DND-41 (cell line): ENCODE measurements around the gene ANKRD28.
A peak's percentile ranks its signal among the peaks of the same experiment; 100 is the strongest.

Experiments used
- ATAC-seq: fragments of 200-7000 bp; cut with Tn5 transposase; 3 replicates; pipeline ENCODE4 v1.9.1; 2021; ENCODE audit warnings: low read depth; ENCODE audit not compliant: insufficient read depth
- DNase-seq: peaks from one replicate; pipeline ENCODE4 v3.0.0-alpha.2; 2020
- H2AFZ ChIP-seq: 2 replicates; pipeline ENCODE4 v1.6.0; 2012; ENCODE audit warnings: low read depth, low read length
- H3K27ac ChIP-seq: 2 replicates; pipeline ENCODE4 v1.5.1; 2012; ENCODE audit warnings: low read length, inconsistent platforms
- H3K27me3 ChIP-seq: fragments of 200-600 bp; sonication (generic); 2 replicates; pipeline ENCODE4 v1.6.0; 2012; ENCODE audit warnings: low read length, mild to moderate bottlenecking, inconsistent platforms; ENCODE audit not compliant: insufficient read depth, poor library complexity
- H3K36me3 ChIP-seq: 2 replicates; pipeline ENCODE4 v1.5.1; 2012; ENCODE audit warnings: low read length, inconsistent platforms; ENCODE audit not compliant: insufficient read depth
- H3K4me1 ChIP-seq: 2 replicates; pipeline ENCODE4 v1.5.1; 2012; ENCODE audit warnings: mild to moderate bottlenecking, low read length; ENCODE audit not compliant: insufficient read depth
- H3K4me2 ChIP-seq: 2 replicates; pipeline ENCODE4 v1.6.0; 2012; ENCODE audit warnings: mild to moderate bottlenecking, moderate library complexity, low read length, inconsistent platforms; ENCODE audit not compliant: insufficient read depth
- H3K4me3 ChIP-seq, 2 experiments: fragments of 200-600 bp in 1 of 2; shearing (Covaris generic) in 1 of 2; 2 replicates each; pipeline ENCODE4 v1.5.1; 2012 to 2016; ENCODE audit warnings: inconsistent platforms in 2 of 2, low read length in 2 of 2, mild to moderate bottlenecking in 2 of 2, low read depth in 1 of 2, moderate library complexity in 1 of 2
- H3K79me2 ChIP-seq: 2 replicates; pipeline ENCODE4 v1.6.0; 2012; ENCODE audit warnings: low read length, inconsistent platforms; ENCODE audit not compliant: insufficient read depth
- H3K9ac ChIP-seq: 2 replicates; pipeline ENCODE4 v1.6.0; 2012; ENCODE audit warnings: low read depth, mild to moderate bottlenecking, inconsistent platforms, low read length, moderate library complexity
- H3K9me3 ChIP-seq: 2 replicates; pipeline ENCODE4 v1.5.1; 2012; ENCODE audit warnings: low read length, moderate library complexity, mild to moderate bottlenecking, inconsistent platforms; ENCODE audit not compliant: insufficient read depth, severe bottlenecking
- H4K20me1 ChIP-seq: 2 replicates; pipeline ENCODE4 v1.6.0; 2012; ENCODE audit warnings: low read length; ENCODE audit not compliant: insufficient read depth
- EZH2 ChIP-seq: IDR thresholded peaks from 3 replicates; pipeline ENCODE4 v1.6.1; 2012; ENCODE audit warnings: borderline replicate concordance, low read depth, mild to moderate bottlenecking, moderate library complexity, low read length, inconsistent platforms; ENCODE audit not compliant: severe bottlenecking
- TF ChIP-seq, protein P1 (sequence below): IDR thresholded peaks from 2 replicates; pipeline ENCODE4 v1.5.1; 2012; ENCODE audit warnings: borderline replicate concordance, low read length, moderate library complexity, mild to moderate bottlenecking; ENCODE audit not compliant: poor library complexity, severe bottlenecking; ENCODE audit errors: extremely low read depth

ANKRD28 gene

DNA sequence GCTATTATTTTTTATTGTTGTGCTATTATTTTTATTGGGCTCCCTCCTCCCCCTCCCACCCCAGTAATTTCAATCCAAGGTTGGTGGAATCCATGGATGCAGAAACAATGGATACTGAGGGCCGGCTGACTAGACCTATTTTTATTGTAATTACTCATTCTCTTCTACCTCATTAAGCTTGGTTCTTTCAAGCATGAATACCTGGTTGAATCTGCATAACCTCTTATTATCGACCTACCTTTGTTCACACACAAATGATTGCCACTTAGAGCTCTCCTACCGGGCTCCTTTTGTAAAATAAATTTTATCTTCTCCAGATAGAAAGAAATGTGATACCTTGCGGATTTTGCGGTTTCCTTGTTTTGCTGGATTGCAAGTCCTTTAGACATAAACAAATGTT, 164.6 kb downstream of the ANKRD28 start:
- H3K4me3 ChIP-seq, result no peak overlapping the region
- no peak overlapping the region for H3K4me2 ChIP-seq
- no peak for DNase-seq
- peaks cover 55% of the 10 kb centered on the region for H3K4me1 ChIP-seq
- no peak for ATAC-seq
- no peaks in the 10 kb centered on the region for H3K79me2 ChIP-seq
- no peaks in the 10 kb centered on the region for H3K9me3 ChIP-seq
- H4K20me1 ChIP-seq, result no peaks in the 10 kb centered on the region
- H2AFZ ChIP-seq, result no peak overlapping the region
- H3K27me3 ChIP-seq, result no peaks in the 10 kb centered on the region
- H3K9ac ChIP-seq, result no peak overlapping the region
- H3K27ac ChIP-seq, result no peak overlapping the region
- no peaks in the 10 kb centered on the region for H3K36me3 ChIP-seq
- TF ChIP-seq, protein P1, sequence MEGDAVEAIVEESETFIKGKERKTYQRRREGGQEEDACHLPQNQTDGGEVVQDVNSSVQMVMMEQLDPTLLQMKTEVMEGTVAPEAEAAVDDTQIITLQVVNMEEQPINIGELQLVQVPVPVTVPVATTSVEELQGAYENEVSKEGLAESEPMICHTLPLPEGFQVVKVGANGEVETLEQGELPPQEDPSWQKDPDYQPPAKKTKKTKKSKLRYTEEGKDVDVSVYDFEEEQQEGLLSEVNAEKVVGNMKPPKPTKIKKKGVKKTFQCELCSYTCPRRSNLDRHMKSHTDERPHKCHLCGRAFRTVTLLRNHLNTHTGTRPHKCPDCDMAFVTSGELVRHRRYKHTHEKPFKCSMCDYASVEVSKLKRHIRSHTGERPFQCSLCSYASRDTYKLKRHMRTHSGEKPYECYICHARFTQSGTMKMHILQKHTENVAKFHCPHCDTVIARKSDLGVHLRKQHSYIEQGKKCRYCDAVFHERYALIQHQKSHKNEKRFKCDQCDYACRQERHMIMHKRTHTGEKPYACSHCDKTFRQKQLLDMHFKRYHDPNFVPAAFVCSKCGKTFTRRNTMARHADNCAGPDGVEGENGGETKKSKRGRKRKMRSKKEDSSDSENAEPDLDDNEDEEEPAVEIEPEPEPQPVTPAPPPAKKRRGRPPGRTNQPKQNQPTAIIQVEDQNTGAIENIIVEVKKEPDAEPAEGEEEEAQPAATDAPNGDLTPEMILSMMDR, result no peak
- TF ChIP-seq EZH2, result no peak

- Histone ChIP-seq H3K79me2 (no peaks in the 10 kb centered on the region), H3K4me3 (no peak overlapping the region), H3K36me3 (no peaks in the 10 kb centered on the region), H3K9ac (no peak overlapping the region), H3K9me3 (no peaks in the 10 kb centered on the region), H4K20me1 (no peaks in the 10 kb centered on the region), H2AFZ (no peak overlapping the region), H3K27ac (no peak overlapping the region; the same call in 1 of the 2 replicates), H3K27me3 (no peaks in the 10 kb centered on the region), H3K4me2 (no peak overlapping the region), H3K4me1 (peaks cover 45% of the 10 kb centered on the region)
- TF ChIP-seq, protein P1, result no peak
- no peak for TF ChIP-seq EZH2
- ATAC-seq (no peak), DNase-seq (no peak)
Measured at GRCh38 chr3:15632212-15632580, 165.6 kb downstream of the ANKRD28 start.

DNA sequence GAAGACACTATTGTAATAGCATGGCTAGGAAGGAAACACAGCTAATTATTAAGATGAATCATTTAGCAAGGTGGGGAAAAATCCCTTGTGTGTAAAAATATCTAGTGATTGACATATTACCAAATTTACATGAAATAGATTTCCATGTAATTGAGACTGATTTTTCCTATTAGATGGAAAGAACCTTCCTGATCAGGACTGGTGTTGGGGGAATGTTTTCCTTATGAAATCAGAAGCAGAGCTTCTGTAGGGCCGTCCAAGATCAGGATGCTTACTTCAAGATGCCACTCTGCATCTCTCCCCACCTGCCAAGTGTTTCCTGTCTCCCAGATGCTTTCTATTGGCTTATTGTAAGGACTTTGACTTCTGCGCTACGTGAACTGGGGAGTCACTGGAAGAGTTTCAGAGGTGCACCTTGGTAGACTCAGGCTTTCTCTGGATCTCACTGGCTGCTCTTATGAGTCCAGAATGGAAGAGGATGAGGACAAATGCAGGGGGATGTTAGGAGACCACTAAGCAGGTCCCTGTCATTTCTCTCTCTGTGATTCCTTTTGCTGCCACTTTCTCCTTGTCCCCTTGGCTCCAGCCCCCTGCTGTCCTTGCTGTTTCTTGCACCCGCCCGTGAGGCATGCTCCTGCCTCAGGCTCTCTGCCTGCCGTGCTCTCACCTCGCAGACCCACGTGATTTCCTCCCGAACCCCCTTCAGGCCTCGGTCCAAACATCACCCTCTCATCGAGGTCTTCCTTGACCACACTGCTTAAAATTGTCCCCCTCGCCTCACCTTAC, 166.2 kb downstream of the ANKRD28 start:
- Histone ChIP-seq H3K4me1 (peaks cover 40% of the 10 kb centered on the region), H3K36me3 (no peaks in the 10 kb centered on the region), H4K20me1 (no peaks in the 10 kb centered on the region), H3K9me3 (no peaks in the 10 kb centered on the region), H3K4me2 (no peak overlapping the region), H2AFZ (no peak overlapping the region), H3K27ac (peak overlapping the region; percentile 5), H3K79me2 (no peaks in the 10 kb centered on the region), H3K4me3 (no peak overlapping the region), H3K27me3 (no peaks in the 10 kb centered on the region), H3K9ac (no peak overlapping the region)
- TF ChIP-seq EZH2, result no peak
- TF ChIP-seq, protein P1, result no peak
- DNase-seq, result no peak
- no peak for ATAC-seq
